Limb (tissue), 2 donors: ENCODE data around the gene POTEH.
"Not testable (repeated sequence)": the region's sequence is repeated elsewhere in the genome, so short reads cannot be mapped to it uniquely, and the experiment has no call there.

Experiments used
- DNase-seq, 2 donors: peaks; one replicate each; pipeline ENCODE4 v3.0.0-alpha.2; 2016; ENCODE audit errors: extremely low spot score in 2 of 2

Gene POTEH

GRCh38 chr22:15734411-15734810 lies 44.6 kb downstream of the POTEH start:
- not testable (repeated sequence) for DNase-seq

GRCh38 chr22:15738157-15738908 lies 48.5 kb downstream of the POTEH start:
- not testable (repeated sequence) for DNase-seq

GRCh38 chr22:15738909-15739391 lies 49.1 kb downstream of the POTEH start:
- DNase-seq = not testable (repeated sequence)

GRCh38 chr22:15747636-15748323 lies 58.0 kb downstream of the POTEH start:
- not testable (repeated sequence) for DNase-seq

GRCh38 chr22:15749181-15749970 lies 59.5 kb downstream of the POTEH start:
- DNase-seq = not testable (repeated sequence)

- DNase-seq = not testable (repeated sequence)
Measured at GRCh38 chr22:15759443-15760097, 69.7 kb downstream of the POTEH start.

GRCh38 chr22:15760388-15761150 lies 70.7 kb downstream of the POTEH start:
- not testable (repeated sequence) for DNase-seq

- peak in 1 of 2 donors; percentile 2 for DNase-seq
Measured at GRCh38 chr22:15761151-15761777, 71.4 kb downstream of the POTEH start.

GRCh38 chr22:15763559-15763958 lies 73.7 kb downstream of the POTEH start:
- not testable (repeated sequence) for DNase-seq
